ENCODE data around the gene MANF.

The MANF gene

DNA sequence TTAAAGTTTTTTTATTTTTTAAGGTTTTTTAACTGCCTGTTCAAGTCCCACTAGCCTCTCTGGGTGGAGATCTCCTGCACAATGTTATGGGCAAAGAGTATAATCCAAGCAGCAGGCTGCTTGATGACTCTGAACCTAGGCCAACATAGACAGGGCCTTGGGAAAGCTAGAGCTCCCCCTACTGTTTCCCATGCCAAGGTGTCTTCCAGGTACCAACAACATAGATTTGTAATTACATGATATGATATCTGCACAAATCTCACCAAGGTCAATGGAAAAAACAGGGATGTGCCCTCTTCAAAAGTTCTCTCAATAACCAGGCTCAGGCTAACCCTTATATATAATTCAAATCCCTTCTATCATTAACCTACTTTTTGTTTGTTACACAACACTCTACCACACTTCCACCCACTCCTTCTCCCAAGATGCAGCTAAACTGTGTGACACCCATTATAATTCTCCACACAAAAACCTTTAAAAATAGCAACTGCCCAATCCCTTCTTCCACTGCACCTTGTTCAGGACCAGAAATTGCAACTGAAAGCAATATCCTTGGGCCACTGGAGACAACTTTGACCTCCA lies 49.7 kb downstream of the MANF start:
- H3F3A ChIP-seq (ENCODE audit: insufficient read depth, low read length), result no peaks in the 10 kb centered on the region
- TF ChIP-seq EZH2 (optimal IDR thresholded peaks at IDR 0.05; ENCODE audit: low read depth, low read length), result no peak
- no peak for TF ChIP-seq EZH2phosphoT487 (IDR thresholded peaks at IDR 0.05; ENCODE audit: low read length)
- TF ChIP-seq, protein P1, sequence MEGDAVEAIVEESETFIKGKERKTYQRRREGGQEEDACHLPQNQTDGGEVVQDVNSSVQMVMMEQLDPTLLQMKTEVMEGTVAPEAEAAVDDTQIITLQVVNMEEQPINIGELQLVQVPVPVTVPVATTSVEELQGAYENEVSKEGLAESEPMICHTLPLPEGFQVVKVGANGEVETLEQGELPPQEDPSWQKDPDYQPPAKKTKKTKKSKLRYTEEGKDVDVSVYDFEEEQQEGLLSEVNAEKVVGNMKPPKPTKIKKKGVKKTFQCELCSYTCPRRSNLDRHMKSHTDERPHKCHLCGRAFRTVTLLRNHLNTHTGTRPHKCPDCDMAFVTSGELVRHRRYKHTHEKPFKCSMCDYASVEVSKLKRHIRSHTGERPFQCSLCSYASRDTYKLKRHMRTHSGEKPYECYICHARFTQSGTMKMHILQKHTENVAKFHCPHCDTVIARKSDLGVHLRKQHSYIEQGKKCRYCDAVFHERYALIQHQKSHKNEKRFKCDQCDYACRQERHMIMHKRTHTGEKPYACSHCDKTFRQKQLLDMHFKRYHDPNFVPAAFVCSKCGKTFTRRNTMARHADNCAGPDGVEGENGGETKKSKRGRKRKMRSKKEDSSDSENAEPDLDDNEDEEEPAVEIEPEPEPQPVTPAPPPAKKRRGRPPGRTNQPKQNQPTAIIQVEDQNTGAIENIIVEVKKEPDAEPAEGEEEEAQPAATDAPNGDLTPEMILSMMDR (IDR thresholded peaks at IDR 0.05; ENCODE audit: low read length), result peak; percentile 70
- H2AFZ ChIP-seq (ENCODE audit: low read length), result no peak overlapping the region
- no peaks in the 10 kb centered on the region; the same call in 1 of the 2 replicates for H4K20me1 ChIP-seq (ENCODE audit: insufficient read depth, low read length)
- no peak overlapping the region for H3K4me2 ChIP-seq (ENCODE audit: low read depth, low read length)
- H3K4me1 ChIP-seq (ENCODE audit: low read length), result no peaks in the 10 kb centered on the region
- H3K36me3 ChIP-seq (replicated peaks; ENCODE audit: insufficient read depth, low read length), result no peaks in the 10 kb centered on the region; the same call in 1 of the 2 replicates
- no peaks in the 10 kb centered on the region for H3K9me2 ChIP-seq (replicated peaks; ENCODE audit: insufficient read depth, low read length)
- peak; percentile 45 for DNase-seq
- no peak overlapping the region for H3K27ac ChIP-seq (ENCODE audit: low read length)
- H3K79me2 ChIP-seq (ENCODE audit: low read length), result peaks cover 14% of the 10 kb centered on the region
- H3K9me3 ChIP-seq (replicated peaks; ENCODE audit: insufficient read depth, low read length), result no peaks in the 10 kb centered on the region
- H3K27me3 ChIP-seq (replicated peaks; ENCODE audit: insufficient read depth, low read length), result no peaks in the 10 kb centered on the region
- H3K4me3 ChIP-seq (ENCODE audit: low read length), result no peak overlapping the region
- H3K9ac ChIP-seq (ENCODE audit: low read length), result no peak overlapping the region

DNA sequence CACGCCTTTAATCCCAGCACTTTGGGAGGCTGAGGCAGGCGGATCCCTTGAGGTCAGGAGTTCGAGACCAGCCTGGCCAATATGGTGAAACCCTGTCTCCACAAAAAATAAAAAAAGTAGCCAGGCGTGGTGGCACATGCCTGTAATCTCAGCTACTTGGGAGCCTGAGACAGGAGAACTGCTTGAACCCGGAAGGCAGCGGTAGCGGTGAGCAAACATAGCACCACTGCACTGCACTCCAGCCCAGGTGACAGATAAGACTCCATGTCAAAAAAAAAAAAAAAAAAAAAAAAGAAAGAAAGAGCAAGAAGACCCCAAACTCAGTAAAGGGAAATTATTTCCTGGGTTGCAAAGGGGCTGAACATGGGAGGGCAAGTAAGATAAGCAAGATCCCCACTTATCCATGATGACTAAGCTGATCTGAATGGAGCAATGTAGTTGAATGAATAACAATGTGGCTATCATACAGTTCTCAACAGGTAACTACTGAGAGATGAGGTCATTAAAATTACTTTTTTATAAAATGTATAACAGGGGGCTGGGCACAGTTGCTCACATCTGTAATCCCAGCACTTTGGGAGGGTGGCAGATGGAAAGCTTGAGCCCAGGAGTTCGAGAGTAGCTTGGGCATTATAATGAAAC lies 52.0 kb downstream of the MANF start:
- Histone ChIP-seq H3K9me2 (replicated peaks; ENCODE audit: insufficient read depth, low read length) (no peaks in the 10 kb centered on the region), H3K27ac (ENCODE audit: low read length) (no peak overlapping the region), H3K9ac (ENCODE audit: low read length) (no peak overlapping the region), H3K9me3 (replicated peaks; ENCODE audit: insufficient read depth, low read length) (no peaks in the 10 kb centered on the region), H3K4me2 (ENCODE audit: low read depth, low read length) (no peak overlapping the region), H2AFZ (ENCODE audit: low read length) (no peak overlapping the region), H3K36me3 (replicated peaks; ENCODE audit: insufficient read depth, low read length) (no peaks in the 10 kb centered on the region; the same call in 1 of the 2 replicates), H4K20me1 (ENCODE audit: insufficient read depth, low read length) (no peaks in the 10 kb centered on the region; the same call in 1 of the 2 replicates), H3F3A (ENCODE audit: insufficient read depth, low read length) (no peaks in the 10 kb centered on the region), H3K79me2 (ENCODE audit: low read length) (peaks cover 14% of the 10 kb centered on the region), H3K4me3 (ENCODE audit: low read length) (no peak overlapping the region), H3K4me1 (ENCODE audit: low read length) (no peaks in the 10 kb centered on the region), H3K27me3 (replicated peaks; ENCODE audit: insufficient read depth, low read length) (no peaks in the 10 kb centered on the region)
- no peak for DNase-seq
- TF ChIP-seq, protein P1 (IDR thresholded peaks at IDR 0.05; ENCODE audit: low read length), result no peak
- TF ChIP-seq EZH2phosphoT487 (IDR thresholded peaks at IDR 0.05; ENCODE audit: low read length), result no peak
- TF ChIP-seq EZH2 (optimal IDR thresholded peaks at IDR 0.05; ENCODE audit: low read depth, low read length), result no peak
